Adrenal gland (tissue), 5 donors: Measurements from ENCODE around the gene SHC1.

ENCODE experiments used
- POLR2A ChIP-seq, 2 donors: fragments of 450-650 bp; IDR thresholded peaks; one replicate each; pipeline ENCODE4 v1.6.1; 2017; ENCODE audit warnings: antibody characterized with exemption in 2 of 2, mild to moderate bottlenecking in 2 of 2, moderate library complexity in 1 of 2
- TF ChIP-seq, protein P1 (sequence below), 6 experiments: fragments of 450-650 bp in 4 of 6; fragments of 200-600 bp in 2 of 6; sonication (generic) in 1 of 6; IDR thresholded peaks; 1 replicate in 5 of 6; 2 replicates in 1 of 6; pipeline versions ENCODE4 v1.5.1 to v1.8.0; 2016 to 2021; ENCODE audit warnings: antibody characterized with exemption in 6 of 6, mild to moderate bottlenecking in 2 of 6, moderate library complexity in 1 of 6
- donor health status: DM: no; HTN: no; CAD: no.

DNA sequence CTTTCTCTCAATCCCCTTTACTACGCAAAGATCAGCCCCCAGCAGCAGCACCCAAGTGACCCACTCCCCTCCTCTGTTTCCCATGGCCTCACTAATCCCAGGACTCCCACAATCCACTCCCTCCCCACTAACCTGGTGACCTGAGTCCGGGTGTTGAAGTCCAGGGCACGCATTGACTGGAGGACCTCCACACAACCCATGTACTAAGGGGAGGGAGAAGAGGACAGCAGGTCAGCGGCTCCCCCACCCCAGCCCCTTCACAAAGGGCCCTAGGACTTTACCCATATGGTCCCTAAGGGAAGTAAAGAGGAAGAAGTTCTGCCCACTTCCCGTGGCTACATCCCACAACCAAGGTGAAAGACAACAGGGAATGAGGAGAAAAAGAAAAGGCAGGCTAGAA, 1.3 kb downstream of the SHC1 start:
- no peak for TF ChIP-seq POLR2A (IDR thresholded peaks at IDR 0.05)
- TF ChIP-seq, protein P1, sequence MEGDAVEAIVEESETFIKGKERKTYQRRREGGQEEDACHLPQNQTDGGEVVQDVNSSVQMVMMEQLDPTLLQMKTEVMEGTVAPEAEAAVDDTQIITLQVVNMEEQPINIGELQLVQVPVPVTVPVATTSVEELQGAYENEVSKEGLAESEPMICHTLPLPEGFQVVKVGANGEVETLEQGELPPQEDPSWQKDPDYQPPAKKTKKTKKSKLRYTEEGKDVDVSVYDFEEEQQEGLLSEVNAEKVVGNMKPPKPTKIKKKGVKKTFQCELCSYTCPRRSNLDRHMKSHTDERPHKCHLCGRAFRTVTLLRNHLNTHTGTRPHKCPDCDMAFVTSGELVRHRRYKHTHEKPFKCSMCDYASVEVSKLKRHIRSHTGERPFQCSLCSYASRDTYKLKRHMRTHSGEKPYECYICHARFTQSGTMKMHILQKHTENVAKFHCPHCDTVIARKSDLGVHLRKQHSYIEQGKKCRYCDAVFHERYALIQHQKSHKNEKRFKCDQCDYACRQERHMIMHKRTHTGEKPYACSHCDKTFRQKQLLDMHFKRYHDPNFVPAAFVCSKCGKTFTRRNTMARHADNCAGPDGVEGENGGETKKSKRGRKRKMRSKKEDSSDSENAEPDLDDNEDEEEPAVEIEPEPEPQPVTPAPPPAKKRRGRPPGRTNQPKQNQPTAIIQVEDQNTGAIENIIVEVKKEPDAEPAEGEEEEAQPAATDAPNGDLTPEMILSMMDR (IDR thresholded peaks at IDR 0.05), result no peak
